GM12878 (cell line): ENCODE data around the gene PDE8B.

ENCODE experiments used
- ASH2L ChIP-seq: fragments of 300-600, 200-600 bp; sonication (generic); IDR thresholded peaks from 2 replicates; pipeline ENCODE4 v1.6.1; 2017; ENCODE audit warnings: low read depth, mild to moderate bottlenecking, borderline replicate concordance
- ESRRA ChIP-seq: IDR thresholded peaks from 2 replicates; pipeline ENCODE4 v1.6.1; 2012; ENCODE audit warnings: mild to moderate bottlenecking, low read length, improper control_type of control experiment
- EZH2 ChIP-seq: IDR thresholded peaks from 2 replicates; pipeline ENCODE4 v1.6.1; 2012; ENCODE audit warnings: low read depth, mild to moderate bottlenecking, control low read depth, inconsistent platforms, low read length, borderline replicate concordance; ENCODE audit not compliant: control insufficient read depth
- HDAC2 ChIP-seq: fragments of 200-600 bp; sonication (generic); IDR thresholded peaks from 2 replicates; pipeline ENCODE4 v1.6.1; 2017
- JUND ChIP-seq: IDR thresholded peaks from 2 replicates; pipeline ENCODE4 v1.6.1; 2012; ENCODE audit warnings: low read depth, mild to moderate bottlenecking, low read length, improper control_type of control experiment, moderate library complexity
- KLF5 ChIP-seq: fragments of 450-650 bp; IDR thresholded peaks from 2 replicates; pipeline ENCODE4 v1.6.1; 2014; ENCODE audit warnings: mild to moderate bottlenecking; ENCODE audit not compliant: partially characterized antibody
- LARP7 ChIP-seq: fragments of 450-650 bp; IDR thresholded peaks from 2 replicates; pipeline ENCODE4 v1.6.1; 2017; ENCODE audit warnings: mild to moderate bottlenecking
- MYC ChIP-seq: IDR thresholded peaks from 2 replicates; pipeline ENCODE4 v1.6.1; 2011; ENCODE audit warnings: mild to moderate bottlenecking, low read length, moderate library complexity, inconsistent platforms; ENCODE audit not compliant: insufficient read depth, insufficient replicate concordance, insufficient read length, severe bottlenecking
- SMC3 ChIP-seq: IDR thresholded peaks from 2 replicates; pipeline ENCODE4 v1.6.1; 2011; ENCODE audit warnings: low read length, improper control_type of control experiment, borderline replicate concordance
- TF ChIP-seq, protein P1 (sequence below): IDR thresholded peaks from 2 replicates; pipeline ENCODE4 v1.6.1; 2011; ENCODE audit warnings: low read depth, mild to moderate bottlenecking, low read length, moderate library complexity, borderline replicate concordance; ENCODE audit errors: extremely low read depth
- TF ChIP-seq, protein P2 (sequence below), 3 experiments: IDR thresholded peaks in 2 of 3; conservative IDR thresholded peaks in 1 of 3; 2 replicates each; pipeline ENCODE4 v1.5.1; 2011; ENCODE audit warnings: low read depth in 3 of 3, low read length in 3 of 3, mild to moderate bottlenecking in 3 of 3, control low read depth in 2 of 3, moderate library complexity in 2 of 3, inconsistent platforms in 1 of 3, mixed read lengths in 1 of 3; ENCODE audit not compliant: control insufficient read depth in 2 of 3, insufficient read depth in 1 of 3; ENCODE audit errors: extremely low read depth in 1 of 3

- TF ChIP-seq HDAC2: no peak
- no peak for TF ChIP-seq ESRRA
- no peak for TF ChIP-seq SMC3
- no peak for TF ChIP-seq EZH2
- no peak for TF ChIP-seq LARP7
- no peak for TF ChIP-seq KLF5
- TF ChIP-seq JUND: no peak
- TF ChIP-seq, protein P1, sequence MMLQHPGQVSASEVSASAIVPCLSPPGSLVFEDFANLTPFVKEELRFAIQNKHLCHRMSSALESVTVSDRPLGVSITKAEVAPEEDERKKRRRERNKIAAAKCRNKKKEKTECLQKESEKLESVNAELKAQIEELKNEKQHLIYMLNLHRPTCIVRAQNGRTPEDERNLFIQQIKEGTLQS: no peak
- no peak for TF ChIP-seq ASH2L
- no peak for TF ChIP-seq MYC
- TF ChIP-seq, protein P2, sequence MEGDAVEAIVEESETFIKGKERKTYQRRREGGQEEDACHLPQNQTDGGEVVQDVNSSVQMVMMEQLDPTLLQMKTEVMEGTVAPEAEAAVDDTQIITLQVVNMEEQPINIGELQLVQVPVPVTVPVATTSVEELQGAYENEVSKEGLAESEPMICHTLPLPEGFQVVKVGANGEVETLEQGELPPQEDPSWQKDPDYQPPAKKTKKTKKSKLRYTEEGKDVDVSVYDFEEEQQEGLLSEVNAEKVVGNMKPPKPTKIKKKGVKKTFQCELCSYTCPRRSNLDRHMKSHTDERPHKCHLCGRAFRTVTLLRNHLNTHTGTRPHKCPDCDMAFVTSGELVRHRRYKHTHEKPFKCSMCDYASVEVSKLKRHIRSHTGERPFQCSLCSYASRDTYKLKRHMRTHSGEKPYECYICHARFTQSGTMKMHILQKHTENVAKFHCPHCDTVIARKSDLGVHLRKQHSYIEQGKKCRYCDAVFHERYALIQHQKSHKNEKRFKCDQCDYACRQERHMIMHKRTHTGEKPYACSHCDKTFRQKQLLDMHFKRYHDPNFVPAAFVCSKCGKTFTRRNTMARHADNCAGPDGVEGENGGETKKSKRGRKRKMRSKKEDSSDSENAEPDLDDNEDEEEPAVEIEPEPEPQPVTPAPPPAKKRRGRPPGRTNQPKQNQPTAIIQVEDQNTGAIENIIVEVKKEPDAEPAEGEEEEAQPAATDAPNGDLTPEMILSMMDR (IDR thresholded peaks at IDR 0.05 in 2 of 3, conservative IDR thresholded peaks at IDR 0.05 in 1 of 3; ENCODE audit: control insufficient read depth in 2 of 3, extremely low read depth in 1 of 3, insufficient read depth in 1 of 3, low read depth in 3 of 3, low read length in 3 of 3): no peak
These were observed 107.6 kb downstream of the PDE8B start for GRCh38 chr5:77318060-77318459.
